HUDEP-2 (cell line): Measurements from ENCODE around the gene ANTXR1.

Experiments
- DNase-seq, 76 experiments: peaks; one replicate each; lab custom pipeline; 2025; ENCODE audit not compliant: unreplicated experiment in 76 of 76; lab: John Stamatoyannopoulos, UW

Gene ANTXR1

DNA sequence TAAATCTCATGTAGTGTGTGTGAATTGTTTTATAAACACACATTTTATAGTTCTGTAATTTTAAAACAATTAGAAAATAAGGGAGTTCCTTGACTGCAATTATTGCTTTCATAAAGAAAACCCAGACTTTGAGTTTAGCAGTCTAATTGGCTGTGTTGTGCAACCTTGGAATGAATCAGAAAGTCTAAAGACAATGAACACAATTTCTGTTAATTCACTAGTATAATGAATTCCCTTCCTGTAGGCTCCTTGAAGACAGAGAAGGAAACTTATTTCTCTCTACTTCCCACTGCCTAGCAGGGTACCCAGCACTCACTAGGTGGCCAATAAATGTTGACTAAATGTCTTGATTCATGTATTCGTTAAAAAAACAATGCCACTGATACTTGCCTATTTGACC is 79.9 kb downstream of the ANTXR1 start:
- DNase-seq = no peak

DNA sequence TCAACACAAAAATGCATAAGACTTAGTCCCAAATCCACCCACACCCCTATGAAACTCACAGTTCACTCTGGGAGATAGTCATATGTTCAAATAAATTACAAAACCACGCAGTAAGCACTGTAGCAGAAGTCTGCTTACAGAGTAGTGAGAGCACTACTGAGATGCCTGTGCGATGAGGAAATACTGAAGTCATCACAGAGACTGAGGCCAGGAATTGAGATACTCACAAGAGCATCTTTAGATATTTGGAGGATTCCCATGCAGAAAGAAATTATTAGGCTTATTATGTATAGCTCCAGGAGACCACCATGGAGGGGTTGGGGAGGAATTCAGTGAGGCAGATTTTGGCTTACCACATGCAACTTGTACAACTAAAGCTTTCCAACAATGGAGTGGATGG is 82.3 kb downstream of the ANTXR1 start:
- no peak for DNase-seq

DNA sequence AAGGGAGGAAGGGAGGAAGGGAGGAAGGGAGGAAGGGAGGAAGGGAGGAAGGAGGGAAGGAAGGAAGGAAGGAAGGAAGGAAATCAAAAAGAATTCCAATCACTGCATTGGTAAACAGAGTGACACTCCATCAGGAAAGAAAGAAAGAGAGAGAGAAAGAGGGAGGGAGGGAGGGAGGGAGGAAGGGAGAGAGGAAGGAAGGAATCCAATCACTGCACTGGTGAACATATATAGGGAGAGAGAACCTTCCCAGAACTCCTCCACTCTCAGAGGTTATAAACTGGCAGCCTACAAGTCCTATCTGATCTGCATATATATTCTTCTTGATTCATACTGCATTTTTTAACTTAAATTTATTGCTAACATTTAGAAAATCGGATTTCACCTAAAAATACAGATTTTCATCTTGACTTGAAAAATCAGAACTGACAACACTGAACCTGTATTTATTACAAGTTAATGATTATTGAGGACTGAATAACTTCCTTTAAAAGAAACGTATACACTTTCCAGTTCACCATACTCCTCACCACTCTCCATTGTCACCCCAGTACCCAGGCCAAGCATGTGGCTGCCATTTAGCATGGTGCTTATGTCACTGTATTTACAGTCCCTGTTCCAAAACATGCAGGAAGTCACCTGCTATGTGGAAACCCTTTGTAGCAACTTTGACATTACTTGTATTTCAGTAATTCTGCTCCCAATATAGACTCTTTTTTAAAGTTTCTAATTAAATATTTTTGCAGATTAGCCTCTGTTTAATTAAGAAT is 83.5 kb downstream of the ANTXR1 start:
- no peak for DNase-seq

DNA sequence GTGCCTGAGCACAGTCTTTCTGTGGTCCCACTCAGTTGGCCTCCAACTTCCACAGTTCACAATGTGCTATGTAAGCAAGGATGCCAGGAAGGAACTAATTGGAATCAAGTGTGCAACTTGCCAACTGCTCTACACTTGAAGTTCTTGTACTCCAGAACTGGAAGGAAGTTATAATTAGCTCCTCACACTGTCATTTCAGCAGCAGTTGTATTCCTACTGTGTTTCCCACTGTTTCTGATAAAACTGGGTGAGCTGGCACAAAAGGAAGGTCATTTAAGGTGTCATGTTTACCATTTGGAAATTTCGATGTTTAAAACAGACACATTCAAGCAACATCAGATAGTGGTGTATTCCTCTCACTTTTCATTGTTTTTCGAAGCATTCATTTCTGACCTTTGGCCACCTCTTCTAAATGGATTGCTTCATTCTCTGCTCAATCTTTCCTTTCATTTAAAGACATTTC is 84.2 kb downstream of the ANTXR1 start:
- DNase-seq = no peak

DNA sequence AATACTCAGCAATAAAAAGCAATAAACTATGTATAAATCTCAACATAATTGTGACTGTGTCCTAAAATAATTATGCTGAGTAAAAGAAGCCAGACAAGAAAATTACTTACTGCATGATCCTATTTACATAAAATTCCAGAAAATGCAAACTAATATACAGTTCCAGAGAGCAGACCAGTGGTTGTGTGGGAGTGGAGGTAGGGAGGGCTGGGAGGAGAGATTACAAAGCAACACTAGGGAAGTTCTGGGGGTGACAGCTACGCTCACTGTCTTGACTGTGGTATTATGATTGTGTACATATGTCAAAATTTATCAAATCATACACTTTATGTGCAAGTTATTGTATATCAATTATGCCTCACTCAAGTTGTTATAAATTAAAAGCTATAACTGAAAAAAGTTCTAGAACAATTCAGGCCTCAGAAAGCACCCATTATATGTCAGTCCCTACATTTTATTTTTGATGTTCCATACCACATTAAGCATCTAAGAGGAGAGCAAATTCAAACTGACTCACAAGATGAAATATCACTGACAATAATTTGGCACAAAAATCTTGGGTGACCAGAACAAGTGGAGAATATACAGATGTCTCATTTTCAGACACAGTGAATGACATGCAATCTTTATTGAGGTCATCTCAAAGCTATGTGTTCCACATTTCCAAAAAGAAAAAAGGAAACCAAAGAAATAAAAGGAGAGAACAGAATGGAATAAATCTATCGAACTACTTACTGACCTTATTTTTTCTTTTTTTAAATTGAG is 85.1 kb downstream of the ANTXR1 start:
- DNase-seq = no peak

DNA sequence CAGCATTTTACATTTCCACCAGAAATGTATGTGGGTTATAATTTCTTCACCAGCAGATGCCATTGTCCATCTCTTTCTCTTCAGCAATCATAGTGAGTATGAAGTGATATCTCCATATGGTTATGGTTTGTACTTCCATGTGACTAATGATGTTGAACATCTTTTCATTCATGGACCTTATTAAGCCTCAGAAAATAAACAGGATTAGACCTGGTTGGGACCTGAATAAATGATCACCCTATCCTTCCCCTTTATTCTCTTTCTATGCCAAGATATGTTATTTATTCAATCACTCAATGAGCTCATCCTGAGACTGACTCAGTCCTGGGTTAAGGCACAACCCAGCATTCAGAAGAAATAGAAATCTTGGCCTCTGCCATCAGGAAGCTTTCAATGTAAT is 86.6 kb downstream of the ANTXR1 start:
- DNase-seq = no peak

DNA sequence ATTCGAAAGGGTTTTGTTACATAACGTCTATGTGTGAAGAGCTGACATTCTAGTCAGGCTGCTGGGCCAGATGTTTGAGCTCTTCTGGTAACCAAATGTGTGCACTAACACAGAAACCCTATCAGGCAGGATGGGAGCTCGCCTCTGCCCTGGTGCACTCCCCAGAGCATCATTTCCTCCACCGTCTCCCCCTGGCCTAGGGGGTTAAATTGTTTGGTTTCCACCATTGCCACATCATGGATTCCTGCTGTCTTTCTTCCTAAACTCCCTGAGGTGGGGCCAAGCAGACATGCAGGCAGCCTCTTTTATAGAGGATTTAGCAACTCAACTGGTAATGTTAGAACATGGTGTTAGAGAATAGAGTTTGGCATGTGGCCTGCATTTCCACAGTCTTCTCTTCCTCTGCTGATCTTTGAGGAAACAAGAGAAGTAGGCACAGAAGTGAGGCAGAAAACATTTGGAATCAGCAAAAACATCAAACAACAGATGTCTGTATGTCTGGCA is 87.3 kb downstream of the ANTXR1 start:
- no peak for DNase-seq

DNA sequence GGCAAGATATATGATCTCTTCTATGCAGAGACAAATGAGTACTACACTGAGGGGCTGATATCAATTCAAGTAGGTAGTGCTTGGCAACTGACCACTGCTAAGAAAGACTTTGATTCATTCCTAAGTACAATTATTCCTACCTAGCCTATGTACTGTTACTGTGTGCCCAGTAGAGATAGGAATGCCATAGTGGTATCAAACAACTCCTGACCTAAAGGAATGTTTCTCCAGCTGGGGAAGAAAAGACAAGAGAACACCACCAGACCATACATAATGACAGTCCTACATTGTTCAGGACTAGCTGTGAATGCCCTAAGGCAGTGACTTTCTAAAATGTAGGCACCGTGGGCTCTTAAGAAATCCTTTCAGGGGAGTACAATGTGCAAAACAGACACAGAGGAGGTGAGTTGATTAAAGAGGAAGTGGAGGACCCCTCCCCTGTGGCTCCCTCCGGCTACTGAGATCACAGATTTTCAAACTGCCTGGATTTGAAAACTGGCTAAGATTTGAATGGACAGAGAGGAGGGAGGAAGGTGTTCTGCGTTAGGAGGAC is 89.1 kb downstream of the ANTXR1 start:
- no peak for DNase-seq

DNA sequence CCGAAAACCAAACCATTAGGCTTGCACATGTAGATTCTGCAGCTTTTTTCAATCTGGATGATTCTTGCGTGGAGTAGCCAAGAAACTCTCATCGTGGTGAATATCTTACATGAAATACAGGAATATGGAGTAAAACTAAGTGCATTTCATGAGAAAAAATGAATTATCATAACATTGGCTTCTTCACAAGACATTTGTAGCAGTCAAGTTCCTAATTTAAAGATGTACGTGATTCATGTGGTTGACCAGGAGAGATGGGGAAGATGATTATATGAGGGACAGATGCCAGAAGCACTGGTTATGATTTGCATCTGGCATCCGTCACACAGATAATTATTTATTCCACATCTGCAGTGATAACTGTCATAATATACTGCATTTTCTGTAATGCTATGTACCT is 90.4 kb downstream of the ANTXR1 start:
- DNase-seq = no peak

DNA sequence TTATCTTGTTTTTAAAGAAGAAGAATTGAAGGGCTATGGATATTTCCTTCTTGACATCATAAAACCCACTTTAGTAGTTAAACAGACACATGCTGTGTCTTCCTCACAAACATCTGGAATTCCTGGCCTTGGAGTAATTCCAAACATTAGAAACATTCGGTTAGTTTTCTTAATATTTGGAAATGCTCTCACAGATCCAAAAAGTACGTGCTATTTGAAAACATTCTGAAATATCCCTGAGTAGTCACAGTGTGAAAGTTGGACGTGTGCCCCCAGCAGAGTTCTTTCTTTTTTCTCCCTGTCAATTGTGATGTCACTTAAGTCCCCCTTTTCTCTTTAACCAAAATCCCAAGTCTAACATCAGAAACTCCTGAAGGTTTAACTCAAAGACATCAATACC is 91.3 kb downstream of the ANTXR1 start:
- DNase-seq = no peak

DNA sequence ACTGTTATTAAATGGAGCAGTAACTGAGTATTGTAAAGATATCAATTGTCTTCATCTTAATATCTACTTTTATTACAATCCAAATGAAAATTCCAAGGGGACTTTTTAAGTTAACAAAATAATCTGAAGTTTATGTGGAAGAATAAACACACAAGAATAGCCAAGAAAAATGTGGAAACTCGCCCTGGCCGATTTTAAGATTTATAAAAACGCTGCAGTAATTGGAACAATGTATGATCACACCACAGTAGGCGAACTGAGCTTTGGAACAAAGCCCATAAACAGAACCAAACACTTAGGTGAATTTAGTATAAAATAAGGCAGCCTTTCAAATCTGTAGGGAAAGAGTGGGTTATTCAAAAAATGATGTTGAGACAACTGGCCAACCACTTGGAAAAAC is 96.3 kb downstream of the ANTXR1 start:
- DNase-seq = no peak

DNA sequence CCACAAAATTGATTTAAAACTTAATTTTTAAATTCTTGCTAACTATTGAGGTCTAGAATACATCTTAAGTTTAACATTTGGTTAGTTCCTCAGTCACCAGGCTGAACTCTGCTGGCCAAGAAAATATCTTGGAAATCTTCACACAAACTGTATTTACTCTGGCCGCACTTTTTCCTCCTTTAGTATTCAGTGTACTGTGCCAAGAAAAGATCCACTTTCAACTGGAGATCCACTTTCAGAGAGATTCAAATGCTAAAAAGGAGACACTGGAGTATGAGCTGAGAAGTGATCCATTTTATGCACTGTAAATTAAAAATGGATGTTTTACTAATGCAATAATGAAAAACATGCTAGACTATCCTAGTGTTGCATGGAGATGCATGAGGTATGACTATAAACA is 98.1 kb downstream of the ANTXR1 start:
- no peak for DNase-seq

DNA sequence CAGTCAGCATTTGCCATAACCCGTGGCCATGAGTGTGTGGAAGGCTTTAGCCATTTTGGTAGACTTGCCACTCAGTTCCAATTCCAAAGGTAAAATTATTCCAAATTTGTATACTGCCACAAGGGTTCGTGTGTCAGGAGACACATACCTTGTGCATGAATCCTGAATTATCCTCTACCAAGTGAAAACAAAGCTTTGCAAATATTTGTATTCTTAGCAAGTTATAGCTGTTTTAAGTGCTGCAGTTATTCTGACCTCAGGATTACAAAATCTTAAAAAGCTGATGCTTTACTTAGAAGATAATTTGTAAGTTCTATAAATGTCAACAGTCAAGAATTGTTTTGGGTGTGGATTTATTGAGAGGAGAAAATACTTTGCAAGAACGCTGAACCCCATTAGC is 100.6 kb downstream of the ANTXR1 start:
- DNase-seq = no peak

DNA sequence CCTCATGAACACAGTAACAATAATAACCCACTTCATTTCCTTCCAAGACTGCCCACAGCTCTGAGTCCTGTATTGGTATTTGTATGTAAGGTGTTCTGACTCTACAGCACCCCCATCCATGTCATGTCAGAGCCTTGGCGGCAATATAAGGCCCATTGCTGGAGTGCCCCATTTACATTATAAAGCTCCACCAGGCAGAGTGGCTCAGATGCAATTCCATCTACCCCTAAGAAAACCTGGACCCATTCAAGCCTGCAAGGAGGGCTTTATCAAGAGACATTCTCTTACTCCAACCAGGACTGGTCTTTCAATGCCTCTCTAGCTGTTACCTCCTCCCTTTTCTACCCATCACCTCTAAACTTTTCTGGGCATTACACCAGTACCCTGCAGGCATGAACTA is 101.6 kb downstream of the ANTXR1 start:
- DNase-seq = no peak

DNA sequence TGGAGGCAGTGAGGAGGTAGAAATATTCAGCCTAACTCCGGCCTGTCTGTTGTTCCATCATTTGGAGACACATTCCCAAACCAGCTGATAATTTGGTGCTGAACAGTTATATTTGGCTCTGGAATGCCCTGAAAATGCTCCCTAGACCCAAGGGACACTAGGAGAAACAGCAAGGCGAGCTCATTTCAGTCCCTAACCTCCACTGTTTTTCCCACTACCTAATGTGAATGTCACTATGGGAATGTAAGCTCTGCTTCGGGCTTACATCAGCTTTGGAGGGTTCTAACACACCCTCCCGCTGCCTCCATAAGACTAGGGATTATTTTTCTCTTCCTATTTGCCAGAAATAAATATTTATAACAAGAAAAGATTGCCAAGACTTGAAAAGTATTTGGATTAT is 103.5 kb downstream of the ANTXR1 start:
- DNase-seq = no peak

DNA sequence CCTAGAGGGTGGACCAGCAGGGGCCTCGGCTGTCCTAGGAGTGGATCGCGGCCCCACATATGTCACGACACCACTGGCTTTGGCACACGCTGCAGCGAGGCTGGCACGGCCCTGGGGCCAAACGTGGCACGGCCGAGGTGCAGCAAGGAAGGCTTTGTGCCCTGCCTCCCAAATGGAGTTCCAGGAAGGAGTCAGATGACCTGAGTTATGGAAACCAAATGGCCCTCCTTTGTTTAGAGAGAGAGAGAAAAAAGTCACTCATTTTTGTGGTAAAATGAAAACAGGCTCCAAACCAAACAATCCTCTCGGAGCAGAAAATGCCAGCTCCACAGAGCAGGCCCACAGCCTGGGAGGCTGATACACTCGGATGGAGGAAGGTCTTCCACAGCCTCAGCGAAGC is 105.6 kb downstream of the ANTXR1 start:
- DNase-seq = no peak

DNA sequence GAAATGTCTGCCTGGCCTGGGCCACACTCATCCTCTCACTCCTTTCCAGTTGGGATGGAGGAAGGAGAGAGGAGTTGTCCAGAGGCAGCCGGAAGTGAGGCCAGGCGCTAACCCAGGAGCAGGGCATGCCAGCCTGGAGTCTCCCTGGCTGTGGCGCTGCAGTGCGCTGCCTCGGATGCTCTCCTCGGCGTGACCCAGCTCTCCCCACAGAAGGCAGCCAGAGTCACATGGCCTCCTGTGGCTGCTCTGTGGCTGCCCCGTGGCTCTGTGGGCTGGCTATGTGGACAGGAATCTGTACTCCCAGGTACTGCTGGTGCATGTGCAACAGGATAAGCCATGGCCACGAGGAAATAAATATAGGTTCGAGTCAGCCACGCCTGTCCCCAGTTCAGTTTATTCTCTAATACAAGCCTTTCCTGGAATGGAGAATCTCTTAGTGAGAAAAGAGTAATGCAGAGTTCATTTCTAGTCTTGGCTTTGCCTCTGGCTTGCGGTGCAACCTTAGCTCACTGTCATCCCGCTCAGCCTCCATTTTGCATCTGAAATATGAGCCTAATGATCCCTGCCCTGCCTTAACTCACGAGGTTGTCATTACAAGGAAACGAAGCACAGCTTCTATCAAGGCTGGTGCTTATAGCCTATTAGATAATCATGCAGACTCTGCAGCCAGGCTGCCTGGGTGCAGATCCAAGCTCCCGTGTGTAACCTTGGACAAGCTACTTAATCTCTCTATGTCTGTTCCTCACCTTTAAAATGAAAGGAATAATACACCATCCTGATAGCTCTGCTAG is 106.3 kb downstream of the ANTXR1 start:
- no peak for DNase-seq

DNA sequence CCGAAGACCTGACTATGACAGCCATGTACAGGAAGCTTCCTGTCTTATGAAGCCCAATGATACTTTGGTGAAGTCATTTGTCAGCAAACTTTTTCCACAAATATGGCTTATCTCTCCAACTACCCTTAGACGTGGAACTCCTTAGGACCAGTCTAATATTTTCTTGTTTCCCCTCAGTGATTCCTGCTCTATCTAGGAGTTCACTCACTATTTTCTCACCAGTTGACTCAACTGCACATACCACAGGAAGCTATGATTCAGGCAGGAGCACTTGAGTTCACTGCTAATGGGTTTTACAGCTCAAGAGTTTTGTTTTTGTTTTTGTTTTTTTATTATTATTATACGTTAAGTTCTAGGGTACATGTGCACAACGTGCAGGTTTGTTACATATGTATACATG is 109.3 kb downstream of the ANTXR1 start:
- DNase-seq = no peak

DNA sequence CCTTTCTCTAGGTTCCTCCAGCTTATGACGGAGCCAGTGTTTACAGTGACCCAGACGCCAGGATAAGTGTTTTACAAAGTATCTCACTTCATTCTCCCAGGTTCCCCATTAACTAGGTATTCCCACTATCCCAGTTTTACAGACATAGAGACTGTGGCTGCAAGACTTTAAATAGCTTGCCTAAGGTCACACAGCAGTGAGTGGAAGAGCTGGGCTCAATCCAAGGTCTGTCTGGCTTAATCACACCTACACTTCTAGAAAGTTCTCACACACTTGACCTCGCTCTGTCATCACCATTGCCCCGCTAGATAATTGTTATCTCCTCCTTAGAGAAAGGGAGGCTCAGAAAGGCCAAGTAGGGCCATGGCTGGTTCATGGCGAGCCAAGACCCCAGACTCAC is 110.2 kb downstream of the ANTXR1 start:
- DNase-seq = no peak

DNA sequence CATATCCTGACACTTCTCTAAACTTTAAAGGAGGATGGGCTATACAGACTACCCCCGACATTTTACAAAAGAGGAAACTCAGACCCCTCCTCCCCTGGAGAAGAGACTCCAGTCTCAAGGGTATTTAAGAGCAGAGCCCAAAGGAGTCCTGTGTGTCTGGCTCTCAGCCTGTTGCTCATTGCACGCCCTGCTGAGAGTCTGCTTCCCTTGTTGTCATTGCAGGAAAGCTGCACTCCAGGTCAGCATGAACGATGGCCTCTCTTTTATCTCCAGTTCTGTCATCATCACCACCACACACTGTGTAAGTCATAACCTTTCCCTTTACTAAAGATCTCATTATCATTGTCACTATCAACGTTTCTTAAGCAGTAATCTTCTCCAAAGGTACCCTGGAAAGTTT is 111.4 kb downstream of the ANTXR1 start:
- DNase-seq = no peak

DNA sequence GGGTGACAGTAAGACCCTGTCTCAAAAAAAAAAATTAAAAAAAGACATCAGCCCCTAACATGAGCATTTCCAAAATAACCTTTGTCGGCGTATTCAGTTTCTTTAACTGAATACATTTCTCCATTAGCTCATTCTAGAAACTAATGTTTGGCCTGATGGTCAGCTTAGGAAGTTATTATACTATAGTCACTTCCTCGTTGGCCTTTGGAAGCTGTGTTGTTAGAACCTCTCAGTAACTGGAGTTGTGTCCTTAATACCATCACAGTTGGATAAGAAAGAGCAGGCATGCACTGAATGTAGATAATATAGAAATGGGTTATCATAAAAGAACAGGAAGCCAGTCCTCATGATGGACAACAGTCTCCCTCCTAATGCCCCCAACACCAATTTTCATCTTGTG is 112.8 kb downstream of the ANTXR1 start:
- no peak for DNase-seq
